HepG2 (cell line): ENCODE results near the gene ENGASE. TPM values are rescaled to one million over a fixed set of nuclear protein-coding genes. Genes with fewer than 3 reads are reported as not detected.

Source experiments
- ADNP ChIP-seq: sonication (generic); formaldehyde crosslinking; IDR thresholded peaks from 2 replicates; pipeline ENCODE4 v1.4.0; 2020; ENCODE audit warnings: missing genetic modification reagents
- ARNT2 ChIP-seq: sonication (generic); formaldehyde crosslinking; IDR thresholded peaks from 2 replicates; pipeline ENCODE4 v1.8.0; 2022; ENCODE audit warnings: mild to moderate bottlenecking, low read depth, missing genetic modification reagents, moderate library complexity
- ATF7 ChIP-seq, 2 experiments: fragments of 450-650 bp in 1 of 2; sonication (generic) in 1 of 2; formaldehyde crosslinking in 1 of 2; IDR thresholded peaks; 2 replicates each; pipeline versions ENCODE4 v1.4.0 to v1.6.1; 2016 to 2020; ENCODE audit warnings: antibody characterized with exemption in 1 of 2, mild to moderate bottlenecking in 1 of 2, missing genetic modification reagents in 1 of 2
- CENPT ChIP-seq: sonication (generic); formaldehyde crosslinking; IDR thresholded peaks from 2 replicates; pipeline ENCODE4 v1.8.0; 2022; ENCODE audit warnings: low read depth, mild to moderate bottlenecking, moderate library complexity, missing genetic modification reagents
- CHD4 ChIP-seq: fragments of 200-600 bp; sonication (generic); IDR thresholded peaks from 2 replicates; pipeline ENCODE4 v1.7.0; 2017; ENCODE audit warnings: mild to moderate bottlenecking, low read length, borderline replicate concordance
- EEA1 ChIP-seq: sonication (generic); formaldehyde crosslinking; IDR thresholded peaks from 2 replicates; pipeline ENCODE4 v1.5.1; 2020; ENCODE audit warnings: mild to moderate bottlenecking, missing genetic modification reagents, borderline replicate concordance
- NFE2 ChIP-seq: sonication (generic); formaldehyde crosslinking; IDR thresholded peaks from 2 replicates; pipeline ENCODE4 v1.4.0; 2020; ENCODE audit warnings: missing genetic modification reagents
- SKI ChIP-seq: fragments of 450-650 bp; IDR thresholded peaks from one replicate; pipeline ENCODE4 v1.6.1; 2018; ENCODE audit warnings: mild to moderate bottlenecking; ENCODE audit not compliant: partially characterized antibody
- SP4 ChIP-seq: sonication (generic); formaldehyde crosslinking; IDR thresholded peaks from 2 replicates; pipeline ENCODE4 v1.8.1; 2023; ENCODE audit warnings: mild to moderate bottlenecking, missing genetic modification reagents
- TGIF2 ChIP-seq: IDR thresholded peaks from 2 replicates; pipeline ENCODE4 v1.6.1; 2016; ENCODE audit warnings: control low read depth, missing compliant biosample characterization
- ZNF136 ChIP-seq: sonication (generic); formaldehyde crosslinking; IDR thresholded peaks from 2 replicates; pipeline ENCODE4 v1.8.1; 2022; ENCODE audit warnings: low read depth, mild to moderate bottlenecking, moderate library complexity, missing genetic modification reagents
- ZNF605 ChIP-seq: sonication (generic); formaldehyde crosslinking; IDR thresholded peaks from 2 replicates; pipeline ENCODE4 v1.8.0; 2022; ENCODE audit warnings: mild to moderate bottlenecking, missing genetic modification reagents
- ZNF703 ChIP-seq: sonication (generic); formaldehyde crosslinking; IDR thresholded peaks from 2 replicates; pipeline ENCODE4 v1.5.1; 2020; ENCODE audit warnings: missing genetic modification reagents, mild to moderate bottlenecking, moderate library complexity, borderline replicate concordance
- ZNF768 ChIP-seq: sonication (generic); formaldehyde crosslinking; IDR thresholded peaks from 2 replicates; pipeline ENCODE4 v1.4.0; 2020; ENCODE audit warnings: missing genetic modification reagents
- polyA plus RNA-seq, 8 experiments: library from polyadenylated mRNA; depleted of rRNA in 3 of 8; stranded (reverse) in 7 of 8; unstranded in 1 of 8; fragments of >200 nt; fragmentation: Illumina TruSeq in 4 of 8; extraction: Trizol in 4 of 8; gene quantifications; 2 replicates each; pipeline versions ENCODE4 v1.2.1 to v1.2.3, GENCODE V29; 2011 to 2016; ENCODE audit warnings: low read depth in 4 of 8, missing spikeins in 1 of 8, mixed read lengths in 1 of 8; ENCODE audit not compliant: insufficient read depth in 1 of 8
- total RNA-seq, 5 experiments: library from RNA; depleted of rRNA; stranded (reverse); fragments of >200 nt; fragmentation: Illumina TruSeq; extraction: Trizol; gene quantifications; 2 replicates each; pipeline ENCODE4 v1.2.3, GENCODE V29; 2016; ENCODE audit warnings: low read depth in 1 of 5
- TF ChIP-seq, protein P1 (sequence below): sonication (generic); formaldehyde crosslinking; IDR thresholded peaks from 2 replicates; pipeline ENCODE4 v1.4.0; 2020; ENCODE audit warnings: missing genetic modification reagents
- TF ChIP-seq, protein P2 (sequence below): IDR thresholded peaks from 2 replicates; pipeline ENCODE4 v1.6.1; 2016; ENCODE audit warnings: mild to moderate bottlenecking
- TF ChIP-seq, protein P3 (sequence below): IDR thresholded peaks from 2 replicates; pipeline ENCODE4 v1.6.1; 2012; ENCODE audit warnings: low read length, improper control_type of control experiment

Gene ENGASE
- total and polyA plus RNA-seq, 2 of the 13 experiments (the other 11 are each of a cell fraction or from before 2014, with no cell fraction given), result 10.6 to 18.1 TPM

DNA sequence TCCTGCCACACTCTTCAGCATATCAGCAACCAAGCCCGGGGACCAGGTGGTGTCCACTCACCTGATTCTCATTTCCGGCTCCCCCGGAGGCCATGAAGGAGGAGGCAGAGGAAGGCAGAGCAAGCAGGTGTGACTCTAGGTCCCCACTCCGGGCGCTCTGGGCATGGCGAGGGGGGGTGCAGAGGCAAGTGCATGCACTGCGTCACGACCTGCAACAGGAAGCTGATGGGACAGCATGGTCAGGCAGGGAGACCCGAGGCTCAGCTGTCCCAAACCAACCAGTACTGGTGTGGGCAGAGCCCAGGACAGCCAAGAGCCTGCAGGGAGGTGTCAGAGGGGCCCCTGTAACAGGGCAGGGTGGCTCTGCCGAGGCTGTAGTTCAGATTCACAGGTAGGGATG is 2.1 kb upstream of the ENGASE start (continued):
- TF ChIP-seq, protein P1, sequence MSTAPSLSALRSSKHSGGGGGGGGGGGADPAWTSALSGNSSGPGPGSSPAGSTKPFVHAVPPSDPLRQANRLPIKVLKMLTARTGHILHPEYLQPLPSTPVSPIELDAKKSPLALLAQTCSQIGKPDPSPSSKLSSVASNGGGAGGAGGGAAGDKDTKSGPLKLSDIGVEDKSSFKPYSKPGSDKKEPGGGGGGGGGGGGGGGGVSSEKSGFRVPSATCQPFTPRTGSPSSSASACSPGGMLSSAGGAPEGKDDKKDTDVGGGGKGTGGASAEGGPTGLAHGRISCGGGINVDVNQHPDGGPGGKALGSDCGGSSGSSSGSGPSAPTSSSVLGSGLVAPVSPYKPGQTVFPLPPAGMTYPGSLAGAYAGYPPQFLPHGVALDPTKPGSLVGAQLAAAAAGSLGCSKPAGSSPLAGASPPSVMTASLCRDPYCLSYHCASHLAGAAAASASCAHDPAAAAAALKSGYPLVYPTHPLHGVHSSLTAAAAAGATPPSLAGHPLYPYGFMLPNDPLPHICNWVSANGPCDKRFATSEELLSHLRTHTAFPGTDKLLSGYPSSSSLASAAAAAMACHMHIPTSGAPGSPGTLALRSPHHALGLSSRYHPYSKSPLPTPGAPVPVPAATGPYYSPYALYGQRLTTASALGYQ, result no peak
- TF ChIP-seq SKI (no peak), NFE2 (CRISPR knock-in tag) (no peak), TGIF2 (CRISPR knock-in tag) (no peak), ZNF605 (CRISPR knock-in tag) (no peak), ZNF768 (CRISPR knock-in tag) (0 out of 2 replicates have a peak, but pooled peaks have one; percentile 13), ZNF703 (CRISPR knock-in tag) (no peak), CHD4 (no peak), CENPT (CRISPR knock-in tag) (no peak), EEA1 (CRISPR knock-in tag) (no peak), ARNT2 (CRISPR knock-in tag) (no peak), ATF7 (IDR thresholded peaks at IDR 0.05) (no peak), ATF7 (CRISPR knock-in tag; IDR thresholded peaks at IDR 0.05) (no peak), SP4 (CRISPR knock-in tag) (0 out of 2 replicates have a peak, but pooled peaks have one; percentile 27), ADNP (no peak), ZNF136 (CRISPR knock-in tag) (0 out of 2 replicates have a peak, but pooled peaks have one; percentile 30)
- TF ChIP-seq, protein P2, sequence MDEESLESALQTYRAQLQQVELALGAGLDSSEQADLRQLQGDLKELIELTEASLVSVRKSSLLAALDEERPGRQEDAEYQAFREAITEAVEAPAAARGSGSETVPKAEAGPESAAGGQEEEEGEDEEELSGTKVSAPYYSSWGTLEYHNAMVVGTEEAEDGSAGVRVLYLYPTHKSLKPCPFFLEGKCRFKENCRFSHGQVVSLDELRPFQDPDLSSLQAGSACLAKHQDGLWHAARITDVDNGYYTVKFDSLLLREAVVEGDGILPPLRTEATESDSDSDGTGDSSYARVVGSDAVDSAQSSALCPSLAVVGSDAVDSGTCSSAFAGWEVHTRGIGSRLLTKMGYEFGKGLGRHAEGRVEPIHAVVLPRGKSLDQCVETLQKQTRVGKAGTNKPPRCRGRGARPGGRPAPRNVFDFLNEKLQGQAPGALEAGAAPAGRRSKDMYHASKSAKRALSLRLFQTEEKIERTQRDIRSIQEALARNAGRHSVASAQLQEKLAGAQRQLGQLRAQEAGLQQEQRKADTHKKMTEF, result peak; percentile 26; the same call in 1 of the 2 replicates
- TF ChIP-seq, protein P3, sequence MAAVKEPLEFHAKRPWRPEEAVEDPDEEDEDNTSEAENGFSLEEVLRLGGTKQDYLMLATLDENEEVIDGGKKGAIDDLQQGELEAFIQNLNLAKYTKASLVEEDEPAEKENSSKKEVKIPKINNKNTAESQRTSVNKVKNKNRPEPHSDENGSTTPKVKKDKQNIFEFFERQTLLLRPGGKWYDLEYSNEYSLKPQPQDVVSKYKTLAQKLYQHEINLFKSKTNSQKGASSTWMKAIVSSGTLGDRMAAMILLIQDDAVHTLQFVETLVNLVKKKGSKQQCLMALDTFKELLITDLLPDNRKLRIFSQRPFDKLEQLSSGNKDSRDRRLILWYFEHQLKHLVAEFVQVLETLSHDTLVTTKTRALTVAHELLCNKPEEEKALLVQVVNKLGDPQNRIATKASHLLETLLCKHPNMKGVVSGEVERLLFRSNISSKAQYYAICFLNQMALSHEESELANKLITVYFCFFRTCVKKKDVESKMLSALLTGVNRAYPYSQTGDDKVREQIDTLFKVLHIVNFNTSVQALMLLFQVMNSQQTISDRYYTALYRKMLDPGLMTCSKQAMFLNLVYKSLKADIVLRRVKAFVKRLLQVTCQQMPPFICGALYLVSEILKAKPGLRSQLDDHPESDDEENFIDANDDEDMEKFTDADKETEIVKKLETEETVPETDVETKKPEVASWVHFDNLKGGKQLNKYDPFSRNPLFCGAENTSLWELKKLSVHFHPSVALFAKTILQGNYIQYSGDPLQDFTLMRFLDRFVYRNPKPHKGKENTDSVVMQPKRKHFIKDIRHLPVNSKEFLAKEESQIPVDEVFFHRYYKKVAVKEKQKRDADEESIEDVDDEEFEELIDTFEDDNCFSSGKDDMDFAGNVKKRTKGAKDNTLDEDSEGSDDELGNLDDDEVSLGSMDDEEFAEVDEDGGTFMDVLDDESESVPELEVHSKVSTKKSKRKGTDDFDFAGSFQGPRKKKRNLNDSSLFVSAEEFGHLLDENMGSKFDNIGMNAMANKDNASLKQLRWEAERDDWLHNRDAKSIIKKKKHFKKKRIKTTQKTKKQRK, result no peak
